ENCODE results near the gene FGF6.

Gene FGF6

GRCh38 chr12:4402996-4403395 is 42.6 kb downstream of the FGF6 start:
- no peaks in the 10 kb centered on the region for H3K9me3 ChIP-seq (ENCODE audit: control insufficient read depth in 5 of 5, low read length in 5 of 5)
- no peaks in the 10 kb centered on the region for H3K36me3 ChIP-seq (ENCODE audit: control insufficient read depth in 5 of 5, insufficient read depth in 5 of 5, low read length in 5 of 5)
- H3K27ac ChIP-seq (ENCODE audit: low read depth, low read length), result no peak overlapping the region
- no peaks in the 10 kb centered on the region for H3K4me1 ChIP-seq (ENCODE audit: control insufficient read depth in 5 of 5, insufficient read depth in 5 of 5, low read length in 5 of 5)
- no peak overlapping the region for H3K4me3 ChIP-seq (ENCODE audit: low read depth in 1 of 5, low read length in 5 of 5)
- no peak overlapping the region for H3K9ac ChIP-seq (ENCODE audit: low read length in 5 of 5)
- peaks cover 0 to 4% (median 0%) of the 10 kb centered on the region in 5 donors for H3K27me3 ChIP-seq (ENCODE audit: control insufficient read depth in 5 of 5, insufficient read depth in 4 of 5, low read length in 5 of 5)

- Histone ChIP-seq H3K4me3 (ENCODE audit: low read depth in 1 of 5, low read length in 5 of 5) (no peak overlapping the region), H3K36me3 (ENCODE audit: control insufficient read depth in 5 of 5, insufficient read depth in 5 of 5, low read length in 5 of 5) (no peaks in the 10 kb centered on the region), H3K4me1 (ENCODE audit: control insufficient read depth in 5 of 5, insufficient read depth in 5 of 5, low read length in 5 of 5) (no peaks in the 10 kb centered on the region), H3K9ac (ENCODE audit: low read length in 5 of 5) (no peak overlapping the region), H3K9me3 (ENCODE audit: control insufficient read depth in 5 of 5, low read length in 5 of 5) (no peaks in the 10 kb centered on the region), H3K27ac (ENCODE audit: low read depth, low read length) (no peak overlapping the region), H3K27me3 (ENCODE audit: control insufficient read depth in 5 of 5, insufficient read depth in 4 of 5, low read length in 5 of 5) (peaks cover 0 to 4% (median 0%) of the 10 kb centered on the region in 5 donors)
Measured at GRCh38 chr12:4401117-4401516, 44.5 kb downstream of the FGF6 start.

- H3K27me3 ChIP-seq (ENCODE audit: control insufficient read depth in 5 of 5, insufficient read depth in 4 of 5, low read length in 5 of 5), result peaks cover 11 to 17% (median 13%) of the 10 kb centered on the region in 5 donors
- H3K27ac ChIP-seq (ENCODE audit: low read depth, low read length), result no peak overlapping the region
- H3K36me3 ChIP-seq (ENCODE audit: control insufficient read depth in 5 of 5, insufficient read depth in 5 of 5, low read length in 5 of 5), result no peaks in the 10 kb centered on the region
- no peak overlapping the region for H3K9ac ChIP-seq (ENCODE audit: low read length in 5 of 5)
- H3K9me3 ChIP-seq (ENCODE audit: control insufficient read depth in 5 of 5, low read length in 5 of 5), result no peaks in the 10 kb centered on the region
- H3K4me1 ChIP-seq (ENCODE audit: control insufficient read depth in 5 of 5, insufficient read depth in 5 of 5, low read length in 5 of 5), result no peaks in the 10 kb centered on the region
- H3K4me3 ChIP-seq (ENCODE audit: low read depth in 1 of 5, low read length in 5 of 5), result no peak overlapping the region
Measured at GRCh38 chr12:4395818-4396217, 49.8 kb downstream of the FGF6 start.

- no peak overlapping the region for H3K27ac ChIP-seq (ENCODE audit: low read depth, low read length)
- H3K9ac ChIP-seq (ENCODE audit: low read length in 5 of 5), result no peak overlapping the region
- H3K4me1 ChIP-seq (ENCODE audit: control insufficient read depth in 5 of 5, insufficient read depth in 5 of 5, low read length in 5 of 5), result no peaks in the 10 kb centered on the region
- H3K27me3 ChIP-seq (ENCODE audit: control insufficient read depth in 5 of 5, insufficient read depth in 4 of 5, low read length in 5 of 5), result peaks cover 11 to 17% (median 13%) of the 10 kb centered on the region in 5 donors
- H3K36me3 ChIP-seq (ENCODE audit: control insufficient read depth in 5 of 5, insufficient read depth in 5 of 5, low read length in 5 of 5), result no peaks in the 10 kb centered on the region
- H3K9me3 ChIP-seq (ENCODE audit: control insufficient read depth in 5 of 5, low read length in 5 of 5), result no peaks in the 10 kb centered on the region
- H3K4me3 ChIP-seq (ENCODE audit: low read depth in 1 of 5, low read length in 5 of 5), result no peak overlapping the region
Measured at GRCh38 chr12:4393211-4393610, 52.4 kb downstream of the FGF6 start.

GRCh38 chr12:4392223-4392742 is 53.3 kb downstream of the FGF6 start:
- H3K27me3 ChIP-seq (ENCODE audit: control insufficient read depth in 5 of 5, insufficient read depth in 4 of 5, low read length in 5 of 5), result peaks cover 11 to 17% (median 13%) of the 10 kb centered on the region in 5 donors
- H3K36me3 ChIP-seq (ENCODE audit: control insufficient read depth in 5 of 5, insufficient read depth in 5 of 5, low read length in 5 of 5), result no peaks in the 10 kb centered on the region
- no peak overlapping the region for H3K4me3 ChIP-seq (ENCODE audit: low read depth in 1 of 5, low read length in 5 of 5)
- H3K27ac ChIP-seq (ENCODE audit: low read depth, low read length), result no peak overlapping the region
- H3K9ac ChIP-seq (ENCODE audit: low read length in 5 of 5), result no peak overlapping the region
- no peaks in the 10 kb centered on the region for H3K4me1 ChIP-seq (ENCODE audit: control insufficient read depth in 5 of 5, insufficient read depth in 5 of 5, low read length in 5 of 5)
- H3K9me3 ChIP-seq (ENCODE audit: control insufficient read depth in 5 of 5, low read length in 5 of 5), result no peaks in the 10 kb centered on the region

GRCh38 chr12:4388662-4389061 is 57.0 kb downstream of the FGF6 start:
- Histone ChIP-seq H3K36me3 (ENCODE audit: control insufficient read depth in 5 of 5, insufficient read depth in 5 of 5, low read length in 5 of 5) (no peaks in the 10 kb centered on the region), H3K27ac (ENCODE audit: low read depth, low read length) (no peak overlapping the region), H3K9ac (ENCODE audit: low read length in 5 of 5) (no peak overlapping the region), H3K9me3 (ENCODE audit: control insufficient read depth in 5 of 5, low read length in 5 of 5) (no peaks in the 10 kb centered on the region), H3K4me1 (ENCODE audit: control insufficient read depth in 5 of 5, insufficient read depth in 5 of 5, low read length in 5 of 5) (no peaks in the 10 kb centered on the region), H3K4me3 (ENCODE audit: low read depth in 1 of 5, low read length in 5 of 5) (no peak overlapping the region), H3K27me3 (ENCODE audit: control insufficient read depth in 5 of 5, insufficient read depth in 4 of 5, low read length in 5 of 5) (peaks cover 8 to 11% (median 11%) of the 10 kb centered on the region in 5 donors)

- no peak overlapping the region for H3K27ac ChIP-seq (ENCODE audit: low read depth, low read length)
- no peaks in the 10 kb centered on the region for H3K9me3 ChIP-seq (ENCODE audit: control insufficient read depth in 5 of 5, low read length in 5 of 5)
- H3K9ac ChIP-seq (ENCODE audit: low read length in 5 of 5), result no peak overlapping the region
- no peaks in the 10 kb centered on the region for H3K4me1 ChIP-seq (ENCODE audit: control insufficient read depth in 5 of 5, insufficient read depth in 5 of 5, low read length in 5 of 5)
- H3K36me3 ChIP-seq (ENCODE audit: control insufficient read depth in 5 of 5, insufficient read depth in 5 of 5, low read length in 5 of 5), result no peaks in the 10 kb centered on the region
- no peak overlapping the region for H3K4me3 ChIP-seq (ENCODE audit: low read depth in 1 of 5, low read length in 5 of 5)
- H3K27me3 ChIP-seq (ENCODE audit: control insufficient read depth in 5 of 5, insufficient read depth in 4 of 5, low read length in 5 of 5), result peaks cover 8 to 11% (median 11%) of the 10 kb centered on the region in 5 donors
Measured at GRCh38 chr12:4388032-4388431, 57.6 kb downstream of the FGF6 start.

- Histone ChIP-seq H3K9me3 (ENCODE audit: control insufficient read depth in 5 of 5, low read length in 5 of 5) (no peaks in the 10 kb centered on the region), H3K27me3 (ENCODE audit: control insufficient read depth in 5 of 5, insufficient read depth in 4 of 5, low read length in 5 of 5) (peaks cover 5 to 11% (median 9%) of the 10 kb centered on the region in 5 donors), H3K36me3 (ENCODE audit: control insufficient read depth in 5 of 5, insufficient read depth in 5 of 5, low read length in 5 of 5) (no peaks in the 10 kb centered on the region), H3K4me1 (ENCODE audit: control insufficient read depth in 5 of 5, insufficient read depth in 5 of 5, low read length in 5 of 5) (no peaks in the 10 kb centered on the region), H3K9ac (ENCODE audit: low read length in 5 of 5) (no peak overlapping the region), H3K4me3 (ENCODE audit: low read depth in 1 of 5, low read length in 5 of 5) (no peak overlapping the region), H3K27ac (ENCODE audit: low read depth, low read length) (no peak overlapping the region)
Measured at GRCh38 chr12:4387607-4388006, 58.0 kb downstream of the FGF6 start.

- Histone ChIP-seq H3K27me3 (ENCODE audit: control insufficient read depth in 5 of 5, insufficient read depth in 4 of 5, low read length in 5 of 5) (peaks cover 0 to 5% (median 3%) of the 10 kb centered on the region in 5 donors), H3K4me1 (ENCODE audit: control insufficient read depth in 5 of 5, insufficient read depth in 5 of 5, low read length in 5 of 5) (no peaks in the 10 kb centered on the region), H3K9ac (ENCODE audit: low read length in 5 of 5) (no peak overlapping the region), H3K4me3 (ENCODE audit: low read depth in 1 of 5, low read length in 5 of 5) (no peak overlapping the region), H3K36me3 (ENCODE audit: control insufficient read depth in 5 of 5, insufficient read depth in 5 of 5, low read length in 5 of 5) (no peaks in the 10 kb centered on the region), H3K27ac (ENCODE audit: low read depth, low read length) (no peak overlapping the region), H3K9me3 (ENCODE audit: control insufficient read depth in 5 of 5, low read length in 5 of 5) (no peaks in the 10 kb centered on the region)
Measured at GRCh38 chr12:4386801-4387200, 58.8 kb downstream of the FGF6 start.

All from subcutaneous abdominal adipose tissue (tissue), 5 donors.